NCI-H2029 (cell line): Measurements from ENCODE around the gene ARPP19.
"Not testable (repeated sequence)": the region's sequence is repeated elsewhere in the genome, so short reads cannot be mapped to it uniquely, and the experiment has no call there.

Source experiments
- DNase-seq: peaks from one replicate; lab custom pipeline; 2025; lab: John Stamatoyannopoulos, UW

The ARPP19 gene

DNA sequence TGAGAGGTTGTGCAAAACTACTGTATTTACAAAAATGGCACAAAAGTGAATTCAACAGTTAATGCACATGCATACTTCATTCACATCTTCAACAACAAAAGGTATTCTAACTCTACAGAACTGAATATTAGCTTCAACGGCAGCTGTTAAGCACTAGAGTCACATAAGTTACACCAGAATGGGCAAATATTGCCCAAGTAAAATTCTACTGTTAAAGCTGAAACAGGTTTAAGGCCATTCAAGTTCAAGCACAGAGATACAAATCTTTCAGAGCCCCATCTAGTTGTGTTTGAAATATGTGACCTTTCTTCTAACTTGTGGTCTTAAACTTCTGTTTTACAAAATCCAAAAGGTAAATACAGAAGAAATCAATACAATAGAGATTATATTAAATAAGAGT is 17.6 kb downstream of the ARPP19 start:
- not testable (repeated sequence) for DNase-seq

DNA sequence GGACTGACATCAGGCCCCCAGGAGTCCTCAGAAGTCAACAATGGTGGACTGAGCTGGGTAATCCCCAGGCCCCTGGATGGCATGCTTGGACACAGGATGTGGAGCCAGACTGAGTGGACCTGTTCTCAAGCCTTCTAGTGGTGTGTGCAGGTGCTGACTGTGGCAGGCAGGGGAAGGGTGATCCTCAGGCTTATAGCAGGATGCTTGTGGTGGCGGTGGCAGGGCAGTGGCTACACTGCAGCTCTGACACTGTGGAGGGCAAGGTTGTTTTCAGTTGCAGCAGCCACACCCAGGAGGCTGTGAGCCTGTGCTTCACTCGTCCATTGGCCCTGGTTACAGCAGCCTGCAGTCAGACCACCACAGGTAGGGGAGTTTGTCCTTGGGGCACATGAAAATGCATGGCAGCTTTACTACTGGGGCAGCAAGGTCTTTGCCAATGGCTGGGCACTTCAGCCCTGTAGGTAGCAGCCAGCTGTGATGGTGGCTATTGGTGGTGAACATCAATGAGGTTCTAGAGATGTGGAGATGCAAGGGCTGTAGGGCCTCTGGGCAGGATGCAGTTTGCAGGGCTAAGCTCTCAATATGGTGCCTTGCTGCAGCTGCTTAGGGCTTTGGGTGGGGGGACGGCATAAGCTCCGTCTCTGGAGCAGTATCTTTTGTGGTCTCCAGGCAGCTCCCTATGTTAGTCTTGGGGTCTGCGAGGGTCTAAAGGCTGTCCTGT is 22.6 kb downstream of the ARPP19 start:
- no peak for DNase-seq

GRCh38 chr15:52540374-52541012 is 28.3 kb downstream of the ARPP19 start:
- no peak for DNase-seq

GRCh38 chr15:52537459-52537858 is 31.4 kb downstream of the ARPP19 start:
- no peak for DNase-seq

DNA sequence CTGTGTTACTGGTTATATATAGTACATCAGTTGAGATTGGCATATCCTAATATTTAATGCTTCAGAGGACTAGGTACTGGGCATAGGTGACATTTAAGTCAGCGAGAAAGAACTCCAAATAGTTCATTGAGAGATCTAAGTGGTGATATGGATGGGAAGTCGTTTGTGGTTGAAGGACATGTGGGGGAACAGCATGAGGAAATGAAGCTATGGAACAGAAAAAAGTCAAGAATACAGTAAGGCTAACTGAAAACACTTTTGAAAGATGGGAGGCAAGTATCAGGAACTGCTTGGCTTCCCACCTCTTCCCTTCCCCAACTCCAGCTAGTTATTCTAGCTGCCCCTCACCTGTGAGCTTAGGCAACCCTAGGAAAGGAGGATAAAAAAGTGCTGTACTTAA is 36.4 kb downstream of the ARPP19 start:
- no peak for DNase-seq

DNA sequence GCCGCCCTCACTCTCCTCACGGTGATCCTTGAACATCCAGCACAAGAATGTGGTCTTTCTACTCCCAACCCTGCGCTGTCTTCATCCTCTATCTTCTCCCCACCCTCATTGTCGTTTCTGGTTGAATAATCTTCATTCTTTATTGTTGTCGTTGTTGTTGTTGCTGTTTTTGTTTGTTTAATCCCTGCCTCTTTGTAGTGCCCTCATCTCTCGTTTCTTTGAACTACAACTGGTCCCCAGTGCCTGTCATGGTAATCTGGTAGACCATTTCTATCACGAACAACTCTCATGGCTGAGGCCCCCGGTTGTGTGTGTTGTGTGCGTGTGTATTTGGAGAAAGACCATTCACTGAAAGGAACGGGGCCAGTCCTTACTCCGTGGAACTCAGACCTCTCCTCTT is 38.9 kb downstream of the ARPP19 start:
- DNase-seq, result no peak

- no peak for DNase-seq
Measured at GRCh38 chr15:52529341-52529924, 39.4 kb downstream of the ARPP19 start.

GRCh38 chr15:52528564-52529340 is 40.1 kb downstream of the ARPP19 start, which contains the start of gene MYO5A:
MYO5A (minus strand) TSS chr15:52528880; CDS start chr15:52528806, 74 bp downstream.
- peak; percentile 4 for DNase-seq

- DNase-seq, result no peak
Measured at GRCh38 chr15:52527911-52528563, 40.8 kb downstream of the ARPP19 start.

DNA sequence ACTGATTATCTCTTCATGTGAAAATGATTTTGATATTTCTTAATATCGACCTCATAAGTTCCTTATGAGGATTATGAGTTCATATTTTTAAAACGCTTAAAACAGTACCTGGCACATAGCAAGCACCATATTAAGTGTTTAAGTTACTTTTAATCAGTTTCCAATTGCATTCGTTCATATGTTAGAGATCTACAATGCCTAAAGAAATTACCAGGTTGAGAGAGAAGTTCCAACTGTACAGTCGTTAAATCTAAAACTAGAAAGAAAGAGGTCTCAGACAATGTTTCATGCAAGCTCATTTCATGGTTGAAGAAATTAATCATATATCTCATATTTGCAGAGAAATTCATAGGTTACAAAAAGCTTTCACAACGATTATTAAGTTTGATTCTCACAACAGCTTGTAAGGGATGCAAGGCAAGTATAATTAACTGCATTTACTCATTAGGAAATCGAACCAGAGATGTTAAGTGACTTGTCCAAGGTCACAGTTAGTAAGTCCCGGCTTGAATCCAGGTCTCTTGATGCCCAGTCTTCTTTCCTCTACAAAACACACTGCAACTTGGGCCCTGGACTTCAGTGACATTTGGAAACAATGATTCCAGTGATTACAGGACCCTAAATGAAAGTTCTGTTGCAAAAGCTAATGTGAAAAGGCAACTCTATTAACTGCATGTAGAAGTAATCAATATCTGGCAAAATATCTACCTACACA is 41.5 kb downstream of the ARPP19 start:
- no peak for DNase-seq

GRCh38 chr15:52524223-52525136 is 44.4 kb downstream of the ARPP19 start:
- DNase-seq, result no peak

DNA sequence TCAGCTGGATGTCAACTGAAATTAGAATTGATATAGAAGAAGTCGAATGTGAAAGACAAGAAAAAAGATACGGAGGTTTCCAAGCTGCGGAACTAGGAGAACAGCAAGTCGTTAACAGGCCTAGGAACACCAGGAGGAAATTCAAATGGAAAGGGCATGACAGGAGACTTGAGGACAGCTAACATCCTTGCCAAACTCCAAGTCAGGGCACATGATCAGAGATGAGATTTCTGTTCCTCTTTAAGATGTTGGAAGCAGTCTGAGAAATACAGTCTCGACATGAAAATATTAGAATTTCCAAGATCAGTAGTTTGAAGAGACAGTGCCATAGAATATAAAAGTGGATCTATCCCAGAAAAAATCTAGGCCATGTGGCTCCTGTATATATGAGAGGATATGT is 45.2 kb downstream of the ARPP19 start:
- no peak for DNase-seq

GRCh38 chr15:52523192-52523591 is 45.6 kb downstream of the ARPP19 start:
- no peak for DNase-seq

- DNase-seq, result no peak
Measured at GRCh38 chr15:52521682-52522081, 47.1 kb downstream of the ARPP19 start.

GRCh38 chr15:52520421-52520820 is 48.4 kb downstream of the ARPP19 start:
- DNase-seq, result no peak

- DNase-seq, result no peak
Measured at GRCh38 chr15:52518487-52519371, 50.1 kb downstream of the ARPP19 start.

- DNase-seq, result no peak
Measured at GRCh38 chr15:52517014-52517413, 51.8 kb downstream of the ARPP19 start.

DNA sequence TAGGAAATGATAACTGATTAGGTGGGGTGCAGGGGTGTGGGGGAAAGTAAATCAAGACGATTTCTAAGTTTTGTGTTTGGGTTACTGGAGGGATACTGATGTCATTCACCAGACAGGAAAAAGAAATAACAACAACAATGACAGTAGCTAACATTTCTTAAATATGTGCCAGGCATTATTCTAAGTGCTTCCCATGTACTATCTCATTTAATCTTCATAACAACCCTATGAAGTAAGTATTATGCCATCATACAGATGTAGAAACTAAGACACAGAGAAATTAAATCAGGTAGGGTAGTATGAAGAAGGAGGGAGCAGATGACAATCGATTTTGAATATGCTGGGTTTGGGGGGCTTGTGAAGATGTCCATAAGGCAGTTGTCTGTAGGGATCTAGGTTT is 53.5 kb downstream of the ARPP19 start:
- DNase-seq, result no peak

DNA sequence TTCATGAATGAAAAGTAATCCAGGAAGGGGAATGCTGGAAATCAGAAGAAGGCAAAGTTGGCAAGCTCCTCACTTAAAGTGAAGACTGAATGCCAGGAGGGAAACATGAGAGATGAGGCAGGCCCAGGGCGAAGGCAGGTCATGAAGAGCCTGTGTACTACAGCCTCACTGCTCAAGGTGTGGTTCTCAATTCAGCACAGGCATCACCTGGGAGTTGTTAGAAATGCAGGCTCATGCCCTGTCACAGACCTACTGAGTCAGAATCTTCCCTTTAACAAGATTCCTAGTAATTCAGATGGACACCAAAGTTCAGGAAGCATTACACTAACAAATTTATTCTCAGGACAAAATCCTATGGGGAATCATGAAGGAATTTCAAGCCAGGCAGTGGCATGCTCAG is 54.3 kb downstream of the ARPP19 start:
- DNase-seq, result no peak
